ENCODE data around the gene CTBP2.

Gene CTBP2

GRCh38 chr10:125005312-125006187 is 154.8 kb downstream of the CTBP2 start:
- DNase-seq, result no peak

- no peak for DNase-seq
These were observed 155.6 kb downstream of the CTBP2 start for GRCh38 chr10:125004571-125005311.

GRCh38 chr10:125003901-125004467 is 156.4 kb downstream of the CTBP2 start:
- peak in 1 of 2 experiments; percentile 9 for DNase-seq

- peak in 1 of 2 experiments; percentile 5 for DNase-seq
These were observed 157.0 kb downstream of the CTBP2 start for GRCh38 chr10:125003146-125003900.

GRCh38 chr10:125002423-125003145 is 157.8 kb downstream of the CTBP2 start:
- DNase-seq, result peak in 1 of 2 experiments; percentile 12

- peak in 1 of 2 experiments; percentile 12 for DNase-seq
These were observed 158.3 kb downstream of the CTBP2 start for GRCh38 chr10:125002047-125002422.

- peak in 1 of 2 experiments; percentile 10 for DNase-seq
These were observed 158.9 kb downstream of the CTBP2 start for GRCh38 chr10:125001313-125002046.

GRCh38 chr10:125000366-125001312 is 159.7 kb downstream of the CTBP2 start:
- DNase-seq, result peak in 1 of 2 experiments; percentile 15

- peak in 1 of 2 experiments; percentile 15 for DNase-seq
These were observed 160.7 kb downstream of the CTBP2 start for GRCh38 chr10:124999433-125000365.

- DNase-seq, result no peak
These were observed 161.6 kb downstream of the CTBP2 start for GRCh38 chr10:124998624-124999291.

GRCh38 chr10:124997771-124998623 is 162.4 kb downstream of the CTBP2 start:
- peak in 1 of 2 experiments; percentile 13 for DNase-seq

GRCh38 chr10:124997306-124997705 is 163.1 kb downstream of the CTBP2 start:
- DNase-seq, result peak in 1 of 2 experiments; percentile 12

GRCh38 chr10:124996854-124997215 is 163.5 kb downstream of the CTBP2 start:
- DNase-seq, result peak in 1 of 2 experiments; percentile 13

GRCh38 chr10:124996127-124996853 is 164.1 kb downstream of the CTBP2 start:
- peak; percentile 11 to 14 for DNase-seq

GRCh38 chr10:124995605-124996004 is 164.8 kb downstream of the CTBP2 start:
- peak in 1 of 2 experiments; percentile 7 for DNase-seq
